Trophoblast cell (in vitro differentiated cells and primary cell): ENCODE data around the gene PTPRM.

Experiments
- DNase-seq, 2 donors: peaks; one replicate each; pipeline ENCODE4 v3.0.0-alpha.2; 2016
- H2AFZ ChIP-seq: 2 replicates; pipeline ENCODE4 v1.6.1; 2013; ENCODE audit warnings: low read length, moderate library complexity, mild to moderate bottlenecking; ENCODE audit not compliant: insufficient read depth, poor library complexity
- H2AK5ac ChIP-seq: 2 replicates; pipeline ENCODE4 v1.6.1; 2013; ENCODE audit warnings: mild to moderate bottlenecking, low read length
- H2BK120ac ChIP-seq: 2 replicates; pipeline ENCODE4 v1.6.1; 2013; ENCODE audit warnings: low read length, mild to moderate bottlenecking, moderate library complexity; ENCODE audit not compliant: insufficient read depth, poor library complexity
- H2BK12ac ChIP-seq: 2 replicates; pipeline ENCODE4 v1.6.1; 2013; ENCODE audit warnings: mild to moderate bottlenecking, low read length, moderate library complexity
- H2BK5ac ChIP-seq: 2 replicates; pipeline ENCODE4 v1.6.1; 2013; ENCODE audit warnings: low read length, low read depth, moderate library complexity, mild to moderate bottlenecking; ENCODE audit not compliant: poor library complexity
- H3K14ac ChIP-seq: 2 replicates; pipeline ENCODE4 v1.6.1; 2013; ENCODE audit warnings: mild to moderate bottlenecking, low read length
- H3K18ac ChIP-seq: 2 replicates; pipeline ENCODE4 v1.6.1; 2013; ENCODE audit warnings: mild to moderate bottlenecking, low read length
- H3K23ac ChIP-seq: 2 replicates; pipeline ENCODE4 v1.6.1; 2013; ENCODE audit warnings: low read length
- H3K27ac ChIP-seq: 2 replicates; pipeline ENCODE4 v1.5.1; 2013; ENCODE audit warnings: low read depth, mild to moderate bottlenecking, inconsistent platforms, low read length, moderate library complexity
- H3K27me3 ChIP-seq: 2 replicates; pipeline ENCODE4 v1.6.1; 2013; ENCODE audit warnings: inconsistent platforms, mild to moderate bottlenecking, low read length, moderate library complexity; ENCODE audit not compliant: insufficient read depth
- H3K36me3 ChIP-seq, 2 experiments: 1 replicate in 1 of 2; 2 replicates in 1 of 2; pipeline ENCODE4 v1.6.1; 2013; ENCODE audit warnings: low read length in 2 of 2, mild to moderate bottlenecking in 2 of 2, moderate library complexity in 1 of 2; ENCODE audit not compliant: insufficient read depth in 2 of 2, control insufficient read depth in 1 of 2
- H3K4ac ChIP-seq: 2 replicates; pipeline ENCODE4 v1.6.1; 2013; ENCODE audit warnings: low read depth, mild to moderate bottlenecking, low read length, moderate library complexity
- H3K4me1 ChIP-seq, 2 experiments: 1 replicate in 1 of 2; 2 replicates in 1 of 2; pipeline ENCODE4 v1.6.1; 2013; ENCODE audit warnings: low read length in 2 of 2, mild to moderate bottlenecking in 2 of 2, moderate library complexity in 1 of 2; ENCODE audit not compliant: insufficient read depth in 2 of 2, control insufficient read depth in 1 of 2
- H3K4me2 ChIP-seq: 2 replicates; pipeline ENCODE4 v1.6.1; 2013; ENCODE audit warnings: inconsistent platforms, mild to moderate bottlenecking, low read length, moderate library complexity
- H3K4me3 ChIP-seq: 2 replicates; pipeline ENCODE4 v1.5.1; 2013; ENCODE audit warnings: mild to moderate bottlenecking, low read depth, low read length, inconsistent platforms
- H3K79me1 ChIP-seq: one replicate; pipeline ENCODE4 v1.6.1; 2013; ENCODE audit warnings: low read length
- H3K79me2 ChIP-seq: 2 replicates; pipeline ENCODE4 v1.6.1; 2013; ENCODE audit warnings: low read length, mild to moderate bottlenecking; ENCODE audit not compliant: control insufficient read depth, insufficient read depth, poor library complexity
- H3K9ac ChIP-seq: 2 replicates; pipeline ENCODE4 v1.6.1; 2013; ENCODE audit warnings: mild to moderate bottlenecking, low read length
- H3K9me3 ChIP-seq: 2 replicates; pipeline ENCODE4 v1.6.1; 2013; ENCODE audit warnings: low read depth, mild to moderate bottlenecking, control low read depth, inconsistent platforms, low read length; ENCODE audit not compliant: insufficient read depth
- H4K12ac ChIP-seq: 2 replicates; pipeline ENCODE4 v1.6.1; 2013; ENCODE audit warnings: low read depth, mild to moderate bottlenecking, low read length, moderate library complexity
- H4K8ac ChIP-seq: 2 replicates; pipeline ENCODE4 v1.6.1; 2013; ENCODE audit warnings: low read depth, mild to moderate bottlenecking, low read length, moderate library complexity
- H4K91ac ChIP-seq: one replicate; pipeline ENCODE4 v1.6.1; 2013; ENCODE audit warnings: low read depth, mild to moderate bottlenecking, low read length, moderate library complexity
- WGBS: extraction: QIAGEN DNeasy Blood & Tissue Kit; methylation state at CpG from one replicate; pipeline ENCODE4 v1.1.7; 2013; ENCODE audit warnings: missing lambda C conversion rate; ENCODE audit not compliant: insufficient read length, insufficient coverage; ENCODE audit errors: extremely low coverage; 5-methylcytosine and 5-hydroxymethylcytosine counted together

PTPRM gene

GRCh38 chr18:8175501-8176061 is 608.5 kb downstream of the PTPRM start:
- H2AFZ ChIP-seq = no peak overlapping the region
- WGBS = no CpG with 5 or more reads among the region's 7 CpGs
- no peak overlapping the region for H3K23ac ChIP-seq
- no peak overlapping the region for H4K91ac ChIP-seq
- H3K9ac ChIP-seq = no peak overlapping the region
- no peaks in the 10 kb centered on the region for H3K9me3 ChIP-seq
- no peak overlapping the region for H3K14ac ChIP-seq
- H2BK5ac ChIP-seq = no peak overlapping the region
- DNase-seq = peak; percentile 29 to 59
- H3K27ac ChIP-seq = no peak overlapping the region
- H2BK12ac ChIP-seq = no peak overlapping the region
- no peaks in the 10 kb centered on the region for H3K36me3 ChIP-seq
- H3K4me3 ChIP-seq = no peak overlapping the region
- H3K4me1 ChIP-seq = no peaks in the 10 kb centered on the region
- H3K79me1 ChIP-seq = no peaks in the 10 kb centered on the region
- H3K4ac ChIP-seq = no peak overlapping the region
- H3K4me2 ChIP-seq = no peak overlapping the region
- no peak overlapping the region for H3K18ac ChIP-seq
- H3K27me3 ChIP-seq = no peaks in the 10 kb centered on the region
- H4K8ac ChIP-seq = no peak overlapping the region
- H2BK120ac ChIP-seq = no peak overlapping the region
- H3K79me2 ChIP-seq = no peaks in the 10 kb centered on the region
- H4K12ac ChIP-seq = no peak overlapping the region
- no peak overlapping the region for H2AK5ac ChIP-seq

GRCh38 chr18:8176109-8176508 is 609.0 kb downstream of the PTPRM start:
- Histone ChIP-seq H3K27me3 (no peaks in the 10 kb centered on the region), H2BK5ac (no peak overlapping the region), H2BK12ac (no peak overlapping the region), H3K14ac (no peak overlapping the region), H3K9me3 (no peaks in the 10 kb centered on the region), H3K4me3 (no peak overlapping the region), H3K79me1 (no peaks in the 10 kb centered on the region), H3K36me3 (no peaks in the 10 kb centered on the region), H2AK5ac (no peak overlapping the region), H3K79me2 (no peaks in the 10 kb centered on the region), H3K18ac (no peak overlapping the region), H4K91ac (no peak overlapping the region), H3K27ac (no peak overlapping the region), H2BK120ac (no peak overlapping the region), H2AFZ (no peak overlapping the region), H3K9ac (no peak overlapping the region), H3K4me2 (no peak overlapping the region), H4K12ac (no peak overlapping the region), H3K4ac (no peak overlapping the region), H3K4me1 (no peaks in the 10 kb centered on the region), H3K23ac (no peak overlapping the region), H4K8ac (no peak overlapping the region)
- DNase-seq = no peak
- no CpG with 5 or more reads among the region's 3 CpGs for WGBS

- Histone ChIP-seq H2BK120ac (no peak overlapping the region), H4K12ac (no peak overlapping the region), H4K8ac (no peak overlapping the region), H2AFZ (no peak overlapping the region), H3K4me1 (no peaks in the 10 kb centered on the region), H3K18ac (no peak overlapping the region), H3K23ac (no peak overlapping the region), H3K79me1 (no peaks in the 10 kb centered on the region), H2AK5ac (no peak overlapping the region), H3K27ac (no peak overlapping the region), H3K14ac (no peak overlapping the region), H3K36me3 (no peaks in the 10 kb centered on the region), H2BK12ac (no peak overlapping the region), H3K9ac (no peak overlapping the region), H3K4me2 (no peak overlapping the region), H3K9me3 (no peaks in the 10 kb centered on the region), H3K4me3 (no peak overlapping the region), H3K79me2 (no peaks in the 10 kb centered on the region), H2BK5ac (no peak overlapping the region), H3K4ac (no peak overlapping the region), H3K27me3 (no peaks in the 10 kb centered on the region), H4K91ac (no peak overlapping the region)
- no peak for DNase-seq
- WGBS = no CpG with 5 or more reads among the region's 4 CpGs
Observed at GRCh38 chr18:8176554-8176953, 609.4 kb downstream of the PTPRM start.

GRCh38 chr18:8177330-8178016 is 610.4 kb downstream of the PTPRM start:
- H3K27me3 ChIP-seq = no peaks in the 10 kb centered on the region
- no peak overlapping the region for H4K91ac ChIP-seq
- no peak overlapping the region for H2BK5ac ChIP-seq
- H4K8ac ChIP-seq = no peak overlapping the region
- no peak overlapping the region for H3K14ac ChIP-seq
- no peak overlapping the region for H2BK120ac ChIP-seq
- H3K23ac ChIP-seq = no peak overlapping the region
- H3K18ac ChIP-seq = no peak overlapping the region
- H3K9ac ChIP-seq = no peak overlapping the region
- H2AK5ac ChIP-seq = no peak overlapping the region
- no peak overlapping the region for H3K4me2 ChIP-seq
- H4K12ac ChIP-seq = no peak overlapping the region
- H3K4me1 ChIP-seq = no peaks in the 10 kb centered on the region
- no peak overlapping the region for H3K4ac ChIP-seq
- H2BK12ac ChIP-seq = no peak overlapping the region
- no CpG with 5 or more reads among the region's 3 CpGs for WGBS
- no peak overlapping the region for H3K27ac ChIP-seq
- H3K79me1 ChIP-seq = no peaks in the 10 kb centered on the region
- H2AFZ ChIP-seq = no peak overlapping the region
- H3K4me3 ChIP-seq = no peak overlapping the region
- DNase-seq = peak; percentile 19 to 20
- no peaks in the 10 kb centered on the region for H3K9me3 ChIP-seq
- no peaks in the 10 kb centered on the region for H3K79me2 ChIP-seq
- no peaks in the 10 kb centered on the region for H3K36me3 ChIP-seq
